ENCODE measurements around the gene MSANTD1. TPM values are rescaled to one million over a fixed set of nuclear protein-coding genes. Genes with fewer than 3 reads are reported as not detected.

The MSANTD1 gene
- total and polyA plus RNA-seq, 10 of the 15 experiments (the other 5 are each of a cell fraction or from before 2014, with no cell fraction given) = 0.07 to 0.87 (median 0.22) TPM; not detected in 2

- BruUV-seq (replicated peaks) = no TSS peak
Observed at GRCh38 chr4:3295837-3296624, 47.1 kb downstream of the MSANTD1 start.

GRCh38 chr4:3296651-3297050, 47.7 kb downstream of the MSANTD1 start:
- no peak for ATAC-seq
- 53% methylated on average over 8 of the region's 8 CpGs for WGBS (ENCODE audit: insufficient coverage, insufficient replicate concordance, low lambda C conversion rate, missing lambda C conversion rate)
- Histone ChIP-seq H3K79me2 (ENCODE audit: control insufficient read depth, insufficient read depth, low read length) (no peaks in the 10 kb centered on the region), H3K27me3 (replicated peaks in 1 of 2; ENCODE audit: control insufficient read depth in 2 of 2, insufficient read depth in 2 of 2, low read length in 1 of 2) (peaks cover 0 to 4% of the 10 kb centered on the region in 2 experiments; a peak in 1 of 4 replicates), H3K36me3 (ENCODE audit: control insufficient read depth in 2 of 2, insufficient read depth in 2 of 2, low read length in 1 of 2) (no peaks in the 10 kb centered on the region), H2AFZ (ENCODE audit: control insufficient read depth, low read depth, low read length) (no peak overlapping the region), H3K27ac (ENCODE audit: control insufficient read depth, insufficient read depth) (no peak overlapping the region), H3K4me2 (ENCODE audit: control insufficient read depth, insufficient read depth) (no peak overlapping the region), H3K9me3 (replicated peaks; ENCODE audit: control insufficient read depth, insufficient read depth, low read length) (no peaks in the 10 kb centered on the region; the same call in 1 of the 3 replicates), H4K20me1 (ENCODE audit: control insufficient read depth, insufficient read depth) (no peaks in the 10 kb centered on the region), H3K9ac (ENCODE audit: control insufficient read depth, insufficient read depth, low read length) (no peak overlapping the region), H3K4me1 (ENCODE audit: control insufficient read depth, insufficient read depth, low read length) (peaks cover 9% of the 10 kb centered on the region), H3K4me3 (no peak overlapping the region)
- intact Hi-C loops (cut with micrococcal nuclease; ENCODE audit: unreplicated experiment) = no loop called here
- FAIRE-seq = no peak
- RAD21 ChIA-PET (ENCODE audit: unreplicated experiment) = no interaction called here
- SMC1A ChIA-PET (ENCODE audit: uncharacterized antibody, unreplicated experiment) = no interaction called here
- in situ Hi-C loops (cut with MboI) = no loop called here
- POLR2A ChIA-PET = no interaction called here
- no TSS peak for BruUV-seq (replicated peaks)
- no peak for TF ChIP-seq NR2C1 (IDR thresholded peaks at IDR 0.05)
- no peak for TF ChIP-seq JUNB (IDR thresholded peaks at IDR 0.05)
- TF ChIP-seq RELB (IDR thresholded peaks at IDR 0.05; ENCODE audit: low read depth) = no peak
- TF ChIP-seq USF2 (IDR thresholded peaks at IDR 0.05; ENCODE audit: borderline replicate concordance, low read depth, low read length) = no peak
- TF ChIP-seq CEBPB (IDR thresholded peaks at IDR 0.05; ENCODE audit: borderline replicate concordance in 1 of 2, low read depth in 2 of 2, low read length in 2 of 2) = no peak
- no peak for TF ChIP-seq SMAD1 (IDR thresholded peaks at IDR 0.05; ENCODE audit: low read depth, partially characterized antibody)
- no peak for DNase-seq (ENCODE audit: low read depth, low spot score)
- CTCF ChIA-PET = no interaction called here

More at GRCh38 chr4:3295837-3296624, 47.1 kb downstream of the MSANTD1 start:
- H3K36me3 ChIP-seq (ENCODE audit: control insufficient read depth in 2 of 2, insufficient read depth in 2 of 2, low read length in 1 of 2) = no peaks in the 10 kb centered on the region
- FAIRE-seq (no peak), DNase-seq (ENCODE audit: low read depth, low spot score) (no peak), ATAC-seq (no peak)
- no peaks in the 10 kb centered on the region for H3K79me2 ChIP-seq (ENCODE audit: control insufficient read depth, insufficient read depth, low read length)
- no peaks in the 10 kb centered on the region; the same call in 1 of the 3 replicates for H3K9me3 ChIP-seq (replicated peaks; ENCODE audit: control insufficient read depth, insufficient read depth, low read length)
- no peak overlapping the region for H2AFZ ChIP-seq (ENCODE audit: control insufficient read depth, low read depth, low read length)
- peaks cover 11% of the 10 kb centered on the region; the same call in 1 of the 2 replicates for H3K4me1 ChIP-seq (ENCODE audit: control insufficient read depth, insufficient read depth, low read length)
- RAD21 ChIA-PET (ENCODE audit: unreplicated experiment) = no interaction called here
- intact Hi-C loops (cut with micrococcal nuclease; ENCODE audit: unreplicated experiment) (no loop called here), in situ Hi-C loops (cut with MboI) (no loop called here)
- POLR2A ChIA-PET = interaction anchor here (0.6 kb wide), 2 partner anchors 27 to 51 kb away, joined by 3 to 5 read pairs; no protein-coding TSS in a partner anchor
- H3K4me3 ChIP-seq = no peak overlapping the region
- 80% methylated on average over 12 of the region's 12 CpGs for WGBS (ENCODE audit: insufficient coverage, insufficient replicate concordance, low lambda C conversion rate, missing lambda C conversion rate)
- SMC1A ChIA-PET (ENCODE audit: uncharacterized antibody, unreplicated experiment) = no interaction called here
- H4K20me1 ChIP-seq (ENCODE audit: control insufficient read depth, insufficient read depth) = no peaks in the 10 kb centered on the region
- H3K4me2 ChIP-seq (ENCODE audit: control insufficient read depth, insufficient read depth) = no peak overlapping the region
- peaks cover 0 to 7% of the 10 kb centered on the region in 2 experiments; a peak in 1 of 4 replicates for H3K27me3 ChIP-seq (replicated peaks in 1 of 2; ENCODE audit: control insufficient read depth in 2 of 2, insufficient read depth in 2 of 2, low read length in 1 of 2)
- TF ChIP-seq TBL1XR1 (IDR thresholded peaks at IDR 0.05; ENCODE audit: low read depth, low read length) (no peak), ZNF622 (IDR thresholded peaks at IDR 0.05) (no peak), EP300 (IDR thresholded peaks at IDR 0.05; ENCODE audit: borderline replicate concordance in 1 of 2, control insufficient read depth in 1 of 2, low read depth in 2 of 2, low read length in 2 of 2) (no peak), YY1 (IDR thresholded peaks at IDR 0.05; ENCODE audit: low read depth, low read length) (no peak)
- CTCF ChIA-PET = no interaction called here
- no peak overlapping the region for H3K27ac ChIP-seq (ENCODE audit: control insufficient read depth, insufficient read depth)
- no peak overlapping the region for H3K9ac ChIP-seq (ENCODE audit: control insufficient read depth, insufficient read depth, low read length)
